HPDE6-E6E7 (cell line): ENCODE measurements around the gene KCNK1.

Source experiments
- DNase-seq: peaks from one replicate; pipeline ENCODE4 v3.0.0; 2011; ENCODE audit warnings: missing footprints; ENCODE audit errors: extremely low spot score

KCNK1 gene

DNA sequence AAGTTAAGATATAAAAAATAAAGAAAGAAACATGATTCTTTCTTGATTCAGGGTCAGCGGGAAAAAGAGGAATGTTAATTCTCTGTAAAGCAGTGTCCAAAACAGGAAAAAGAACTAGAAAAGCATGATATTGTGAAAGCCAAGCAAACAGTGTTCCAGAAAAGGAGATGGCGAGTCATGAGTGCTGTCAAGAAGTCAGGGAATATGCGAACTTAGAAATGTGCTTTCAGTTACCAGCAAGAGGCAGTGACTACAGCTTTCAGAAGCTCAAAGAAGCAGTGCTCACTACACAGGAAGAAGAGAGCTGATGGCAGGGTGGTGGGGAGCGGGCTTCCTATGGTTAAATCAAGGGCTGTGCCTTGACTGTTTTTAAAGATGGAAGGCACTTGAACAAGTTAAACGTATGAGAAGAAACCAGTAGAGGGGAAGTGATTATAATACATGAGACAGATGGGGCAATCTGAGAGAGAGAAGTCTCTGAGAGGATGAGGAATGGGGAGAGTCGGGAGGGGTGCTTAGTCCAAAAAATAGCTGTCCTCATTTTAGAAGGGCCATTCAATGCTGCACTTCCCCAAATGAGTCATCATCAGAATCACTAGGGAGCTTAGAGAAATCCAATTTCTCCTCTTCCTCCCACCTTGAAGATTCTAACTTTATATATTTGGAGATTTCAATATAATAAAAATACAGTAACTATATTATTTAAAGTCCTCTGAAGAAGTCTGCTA, 90.4 kb downstream of the KCNK1 start:
- DNase-seq, result no peak

DNA sequence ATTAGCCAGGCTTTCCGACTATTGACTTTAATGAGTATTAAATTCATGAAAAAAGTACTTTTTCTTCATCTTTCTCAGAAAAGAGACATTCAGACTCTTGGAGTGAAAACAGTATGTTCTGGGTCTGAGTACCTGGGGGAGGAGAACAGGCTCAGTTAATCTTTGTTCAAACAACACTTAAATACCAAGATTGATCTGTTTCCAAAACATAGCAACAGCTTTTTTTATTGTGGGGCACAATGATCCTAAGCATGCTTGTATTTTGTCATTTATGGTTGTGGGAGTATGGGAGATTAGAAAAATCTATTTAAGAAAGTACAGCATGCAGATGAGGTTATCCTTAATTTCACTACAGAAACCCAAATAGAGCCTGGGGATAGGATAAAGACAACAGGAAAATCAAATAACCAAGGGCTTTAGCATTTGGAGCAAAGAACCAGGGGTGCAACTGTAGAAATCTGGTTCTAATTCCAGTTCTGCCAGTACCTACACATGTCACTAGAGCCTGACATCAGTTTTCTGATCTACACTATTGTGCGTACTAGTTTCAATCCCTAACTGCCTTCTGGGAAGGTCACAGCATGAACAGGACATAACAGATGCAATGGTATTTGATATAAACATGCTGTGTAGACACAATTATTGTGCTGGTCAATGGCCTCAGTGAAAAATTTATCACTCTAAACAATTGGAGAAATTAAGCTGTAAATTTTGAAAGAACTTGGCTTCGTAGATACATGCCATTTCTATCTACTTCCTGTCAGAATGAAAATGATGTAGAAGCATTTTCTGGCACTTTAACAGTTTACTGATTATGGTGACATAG, 91.2 kb downstream of the KCNK1 start:
- DNase-seq, result no peak

DNA sequence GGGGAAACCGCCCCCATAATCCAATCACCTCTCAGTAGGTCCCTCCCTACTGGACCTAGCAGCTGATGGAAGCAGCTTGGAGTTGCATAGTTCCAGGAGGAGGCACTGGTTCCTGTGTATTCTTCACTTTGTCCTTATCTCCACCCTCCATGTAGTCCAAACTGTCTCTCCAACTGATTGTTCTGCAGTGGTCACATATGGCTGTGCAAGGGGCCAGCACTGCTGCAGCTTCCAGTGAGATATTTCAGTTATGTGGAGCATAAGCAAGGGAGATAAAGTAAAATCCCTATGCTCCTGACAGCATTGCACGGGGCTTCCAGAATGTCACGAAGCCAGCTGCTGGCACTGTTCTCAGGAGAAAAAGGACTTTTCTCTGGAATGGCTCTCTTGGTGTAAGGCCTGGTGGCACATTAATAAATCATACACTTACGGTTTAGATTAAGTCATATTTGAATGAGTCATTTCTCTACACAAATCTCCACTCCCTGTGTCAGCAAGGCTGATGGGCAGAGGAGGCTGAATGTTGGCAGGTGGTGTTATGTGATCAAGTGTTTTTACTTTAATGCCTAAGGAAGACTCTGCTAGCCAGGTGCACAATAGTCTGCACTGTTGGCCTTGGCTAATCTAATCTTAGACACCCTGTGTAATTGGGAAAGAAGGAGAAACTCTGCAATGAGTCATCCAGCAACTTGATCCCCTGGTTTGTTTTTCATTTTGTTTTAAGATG, 93.4 kb downstream of the KCNK1 start:
- peak; percentile 61 for DNase-seq

DNA sequence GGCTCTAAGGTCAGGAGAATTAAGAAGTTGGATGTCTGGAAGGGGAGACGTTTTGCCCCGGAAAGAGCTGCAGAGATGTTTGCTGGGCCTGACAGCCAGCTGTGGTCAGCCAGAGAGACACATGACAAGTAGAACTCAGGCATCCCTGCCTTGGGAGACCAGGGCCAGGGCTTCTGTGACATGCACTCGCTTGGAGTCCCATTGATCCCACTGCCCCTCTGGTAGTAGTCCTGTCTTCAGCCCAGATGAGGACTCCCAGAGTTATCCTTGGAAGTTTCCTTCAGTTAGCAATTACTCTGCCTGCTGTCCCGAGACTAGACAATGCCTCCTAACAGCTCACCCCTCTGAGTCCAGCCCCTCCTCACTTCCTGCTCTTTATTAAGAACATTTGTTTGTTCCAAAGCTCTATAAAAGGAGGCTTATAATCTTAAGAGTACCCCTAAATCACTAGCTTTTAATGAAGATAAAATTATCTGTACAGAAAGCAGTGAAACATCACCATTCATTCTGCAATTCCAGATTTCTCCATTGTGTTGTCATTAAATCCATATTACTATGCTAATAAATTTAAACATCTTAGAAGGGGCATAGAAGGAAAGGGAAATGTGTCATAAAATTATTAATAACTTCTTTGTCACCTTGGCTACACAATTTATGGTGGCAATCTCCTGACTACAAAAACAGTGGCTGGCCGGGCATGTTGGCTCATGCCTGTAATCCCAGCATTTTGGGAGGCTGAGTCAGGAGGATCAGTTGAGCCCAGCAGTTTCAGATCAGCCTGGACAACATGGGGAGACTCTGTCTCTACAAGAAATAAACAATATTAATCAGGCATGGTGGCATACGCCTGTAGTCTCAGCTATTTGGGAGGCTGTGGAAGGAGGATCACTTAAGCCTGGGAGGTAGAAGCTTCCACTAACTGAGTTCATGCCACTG, 94.2 kb downstream of the KCNK1 start:
- DNase-seq, result no peak

DNA sequence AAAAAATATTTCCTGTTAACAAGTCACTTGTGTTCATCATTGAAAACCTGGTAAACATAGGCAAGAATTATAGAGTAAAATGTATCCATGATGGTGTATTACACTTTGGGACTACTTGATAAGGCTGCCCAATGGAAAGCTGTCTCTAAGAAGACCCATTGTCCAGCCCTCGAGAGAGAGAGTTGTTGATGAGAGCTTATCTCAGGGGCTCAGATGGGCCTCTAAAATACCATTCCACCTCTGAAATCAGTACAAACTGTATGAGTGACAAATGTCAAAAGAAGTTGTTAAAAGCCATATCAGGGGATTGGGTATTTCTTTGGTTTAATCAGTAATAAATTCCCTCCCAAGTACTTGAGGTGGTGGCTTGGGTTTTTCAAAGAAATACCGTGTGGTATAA, 96.1 kb downstream of the KCNK1 start:
- no peak for DNase-seq

DNA sequence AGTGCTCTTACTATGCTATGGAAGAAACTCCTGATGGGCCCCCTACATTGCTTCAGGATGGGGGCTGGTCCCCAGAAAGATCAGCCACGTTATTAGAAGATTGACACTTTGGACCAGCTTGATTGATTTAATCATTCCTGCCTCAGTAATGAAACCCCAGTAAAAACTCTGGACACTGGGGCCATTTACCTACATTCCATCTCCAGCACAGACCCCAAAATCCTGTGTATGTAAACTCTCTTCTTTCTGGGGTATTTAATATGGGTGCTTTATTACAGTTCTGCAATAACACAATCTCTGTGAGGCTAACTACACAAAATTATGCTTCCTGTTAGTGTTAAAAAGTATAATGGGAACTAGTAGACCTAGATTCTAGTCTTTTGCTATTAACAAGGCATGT, 96.6 kb downstream of the KCNK1 start:
- DNase-seq, result no peak

DNA sequence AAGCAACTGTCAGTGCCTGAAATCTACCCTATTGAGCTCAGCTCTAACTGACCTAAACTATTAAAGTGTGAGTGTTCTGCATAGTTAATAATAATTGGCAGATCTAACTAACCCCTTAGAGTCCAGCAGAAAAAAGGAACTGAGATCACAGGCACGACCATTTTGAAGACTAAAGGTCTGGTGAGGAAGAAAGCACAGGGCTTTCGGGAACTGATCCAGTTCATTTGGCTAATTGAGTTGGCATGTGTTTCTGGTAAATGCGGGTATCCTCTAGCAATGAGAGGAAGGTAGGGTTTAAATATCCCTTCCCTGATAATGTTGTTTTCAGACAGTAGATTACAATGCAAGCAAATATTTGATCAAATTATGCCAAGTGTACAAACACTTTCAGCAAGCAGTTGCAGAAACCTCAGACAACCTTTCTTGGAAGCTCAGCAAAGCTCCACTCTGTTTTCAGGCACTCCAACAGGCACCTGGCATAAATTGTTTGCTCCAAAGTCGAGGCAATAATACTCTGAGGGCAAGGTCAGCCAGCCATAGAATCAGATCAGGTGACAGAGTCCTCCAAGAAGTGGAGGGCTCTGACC, 100.8 kb downstream of the KCNK1 start:
- no peak for DNase-seq

DNA sequence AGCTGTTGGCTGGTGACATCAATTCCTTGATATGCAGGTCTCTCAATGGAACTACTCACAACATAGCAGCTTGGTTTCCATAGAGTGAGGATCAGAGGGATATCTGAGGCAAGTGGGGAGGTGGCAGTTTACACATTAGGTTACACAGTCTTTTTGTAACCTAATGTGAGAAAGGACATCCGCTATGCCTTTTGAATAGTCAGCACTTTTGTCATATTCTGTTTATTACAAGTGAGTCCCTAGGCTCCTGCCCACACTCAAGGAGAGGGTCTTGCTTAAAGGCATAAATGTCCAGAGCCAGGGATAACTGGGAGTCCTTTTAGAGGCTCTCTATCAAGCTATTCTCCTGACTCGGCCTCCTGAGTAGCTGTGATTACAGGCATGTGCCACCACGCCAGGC, 104.2 kb downstream of the KCNK1 start:
- DNase-seq, result no peak

DNA sequence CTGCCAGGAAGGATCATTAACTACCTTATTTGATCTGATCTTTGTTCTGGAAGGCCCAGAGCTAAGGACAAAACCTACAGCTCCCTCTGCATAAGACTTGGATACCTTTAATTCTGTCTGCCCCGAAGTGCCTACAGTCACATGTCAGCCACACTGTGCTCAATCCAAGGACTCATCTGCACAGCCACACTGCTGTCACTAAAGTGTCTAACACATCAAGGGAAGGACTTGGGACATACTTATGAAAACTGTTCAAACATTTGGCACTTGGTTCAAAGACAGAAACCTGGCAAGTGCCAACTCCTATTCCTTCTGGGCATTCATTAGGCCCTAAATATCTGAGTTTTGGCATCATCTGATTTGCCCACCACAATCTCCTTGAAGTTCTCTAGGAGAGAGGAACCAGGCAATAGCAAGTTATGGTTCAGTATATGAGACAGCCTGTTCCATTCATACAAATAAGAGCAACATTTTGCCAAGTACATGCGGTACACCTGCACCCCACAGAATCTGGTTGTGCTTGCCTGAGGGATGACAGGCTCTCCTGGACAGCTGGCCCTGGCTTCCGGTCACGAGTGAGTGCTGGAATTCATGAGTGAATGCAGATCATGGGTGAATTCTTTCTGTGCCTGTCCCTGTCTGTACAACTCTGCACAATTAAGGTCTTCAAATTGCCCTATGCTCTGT, 105.9 kb downstream of the KCNK1 start:
- DNase-seq, result no peak

DNA sequence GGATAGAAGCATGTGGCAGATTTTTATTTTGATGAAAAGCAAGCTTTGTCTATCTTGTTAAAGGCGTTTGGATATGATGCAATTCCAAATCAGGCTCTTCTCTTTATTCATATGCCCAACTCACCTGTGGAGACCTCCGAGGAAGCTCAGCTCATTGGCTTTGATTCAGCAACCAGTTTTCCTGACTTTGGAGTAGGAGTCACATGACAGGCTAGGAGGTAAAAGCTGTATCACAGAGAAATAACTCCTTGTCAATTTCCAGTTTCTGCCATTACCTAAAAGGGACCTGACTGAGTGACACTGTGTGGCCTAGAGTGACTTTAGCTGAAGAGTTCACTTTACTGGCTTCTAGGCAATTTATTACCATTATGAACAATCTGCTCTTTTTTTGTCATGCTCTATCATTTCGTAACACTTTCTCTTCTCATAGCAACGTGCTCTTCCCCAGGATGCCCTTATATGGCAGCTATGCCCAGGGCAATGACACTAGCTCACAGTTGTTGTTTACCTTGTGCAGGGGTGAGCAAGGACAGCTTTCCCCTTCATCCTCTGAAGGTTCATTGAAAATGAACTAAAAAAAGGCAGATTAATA, 107.2 kb downstream of the KCNK1 start:
- DNase-seq, result no peak
